HG03571 (cell line): ENCODE data around the gene FGF18.
"Not testable (repeated sequence)": the region's sequence is repeated elsewhere in the genome, so short reads cannot be mapped to it uniquely, and the experiment has no call there.

Source experiments
- ATAC-seq: cut with Tn5 transposase; IDR thresholded peaks from one replicate; pipeline ENCODE4 v1.9.1; 2021; ENCODE audit not compliant: unreplicated experiment

Gene FGF18

GRCh38 chr5:171400169-171400568 is 19.3 kb upstream of the FGF18 start:
- no peak for ATAC-seq

DNA sequence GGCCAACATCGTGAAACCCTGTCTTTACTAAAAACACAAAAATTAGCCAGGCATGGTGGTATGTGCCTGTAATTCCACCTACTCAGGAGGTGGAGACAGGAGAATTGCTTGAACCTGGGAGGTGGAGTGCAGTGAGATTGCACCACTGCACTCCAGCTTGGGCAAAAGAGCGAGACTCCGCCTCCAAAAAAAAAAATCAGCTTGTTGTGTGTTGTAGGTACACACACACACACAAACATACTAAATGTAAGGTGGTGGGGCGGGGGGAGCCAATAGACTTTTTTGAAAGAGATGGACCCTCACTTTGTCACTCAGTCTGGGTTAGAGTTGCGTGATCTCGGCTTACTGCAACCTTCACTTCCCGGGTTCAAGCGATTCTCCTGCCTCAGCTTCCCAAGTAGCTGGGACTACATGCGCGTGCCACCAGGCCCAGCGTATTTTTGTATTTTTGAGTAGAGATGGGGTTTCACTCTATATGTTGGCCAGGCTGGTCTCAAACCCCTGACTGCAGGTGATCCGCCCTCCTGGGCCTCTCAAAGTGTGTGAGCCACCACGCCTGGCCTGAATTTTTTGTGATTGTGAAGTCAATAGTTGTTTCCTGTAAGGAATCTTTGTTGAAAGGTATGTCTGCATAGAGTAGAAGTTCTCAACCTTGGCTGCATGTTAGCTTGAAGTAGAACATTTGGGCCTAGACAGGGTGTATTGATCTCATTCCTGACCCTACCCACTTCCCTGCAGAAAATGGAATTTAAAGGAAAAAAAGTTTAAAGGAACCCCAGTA is 18.1 kb upstream of the FGF18 start:
- no peak for ATAC-seq

DNA sequence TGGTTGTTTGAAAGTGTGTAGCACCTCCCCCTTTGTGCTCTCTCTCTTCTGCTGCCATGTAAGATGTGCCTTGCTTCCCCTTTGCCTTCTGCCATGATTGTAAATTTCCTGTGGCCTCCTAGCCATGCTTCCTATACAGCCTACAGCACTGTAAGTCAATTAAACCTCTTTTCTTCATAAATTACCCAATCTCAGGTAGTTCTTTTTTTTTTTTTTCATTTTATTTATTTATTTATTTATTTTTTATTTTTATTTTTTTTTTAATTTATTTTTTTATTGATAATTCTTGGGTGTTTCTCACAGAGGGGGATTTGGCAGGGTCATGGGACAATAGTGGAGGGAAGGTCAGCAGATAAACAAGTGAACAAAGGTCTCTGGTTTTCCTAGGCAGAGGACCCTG is 16.7 kb upstream of the FGF18 start:
- ATAC-seq, result not testable (repeated sequence)

DNA sequence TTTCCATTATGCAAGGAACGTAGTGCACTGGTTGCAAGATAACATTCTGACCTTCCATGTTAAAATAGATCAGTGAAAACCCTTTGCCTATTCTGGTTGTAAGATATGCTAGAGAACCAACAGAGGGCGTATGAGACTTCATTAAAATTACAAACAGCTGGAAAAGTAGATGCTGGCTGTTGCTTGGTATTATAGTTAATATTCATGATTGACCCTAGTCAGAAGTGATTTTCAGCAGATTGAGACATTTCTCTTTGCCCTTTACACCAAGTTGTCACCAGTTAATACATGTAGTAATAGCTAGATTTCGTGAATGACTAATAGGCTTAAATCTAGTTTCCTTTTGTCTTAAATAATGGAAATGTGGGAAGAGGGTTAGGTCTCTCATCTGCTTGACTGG is 13.8 kb upstream of the FGF18 start:
- ATAC-seq, result no peak

DNA sequence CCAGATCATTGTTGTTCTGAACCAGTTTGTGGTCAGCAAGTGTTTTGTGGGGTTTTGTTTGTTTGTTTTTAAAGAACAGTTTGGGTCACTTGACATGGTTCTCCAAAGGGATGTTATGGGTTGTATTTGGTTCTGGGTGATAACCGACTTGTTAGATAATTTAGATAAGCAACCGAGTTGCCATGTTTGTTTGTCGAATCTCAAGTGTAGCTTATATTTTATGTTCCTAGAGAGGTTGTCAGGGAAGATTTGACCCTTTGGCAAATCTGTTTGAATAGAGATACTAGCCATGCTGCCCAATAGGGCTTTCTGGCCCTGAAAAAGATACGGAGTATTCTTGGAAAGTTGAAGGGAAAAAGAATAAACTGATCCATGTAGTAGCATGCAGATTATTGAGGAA is 12.2 kb upstream of the FGF18 start:
- no peak for ATAC-seq

DNA sequence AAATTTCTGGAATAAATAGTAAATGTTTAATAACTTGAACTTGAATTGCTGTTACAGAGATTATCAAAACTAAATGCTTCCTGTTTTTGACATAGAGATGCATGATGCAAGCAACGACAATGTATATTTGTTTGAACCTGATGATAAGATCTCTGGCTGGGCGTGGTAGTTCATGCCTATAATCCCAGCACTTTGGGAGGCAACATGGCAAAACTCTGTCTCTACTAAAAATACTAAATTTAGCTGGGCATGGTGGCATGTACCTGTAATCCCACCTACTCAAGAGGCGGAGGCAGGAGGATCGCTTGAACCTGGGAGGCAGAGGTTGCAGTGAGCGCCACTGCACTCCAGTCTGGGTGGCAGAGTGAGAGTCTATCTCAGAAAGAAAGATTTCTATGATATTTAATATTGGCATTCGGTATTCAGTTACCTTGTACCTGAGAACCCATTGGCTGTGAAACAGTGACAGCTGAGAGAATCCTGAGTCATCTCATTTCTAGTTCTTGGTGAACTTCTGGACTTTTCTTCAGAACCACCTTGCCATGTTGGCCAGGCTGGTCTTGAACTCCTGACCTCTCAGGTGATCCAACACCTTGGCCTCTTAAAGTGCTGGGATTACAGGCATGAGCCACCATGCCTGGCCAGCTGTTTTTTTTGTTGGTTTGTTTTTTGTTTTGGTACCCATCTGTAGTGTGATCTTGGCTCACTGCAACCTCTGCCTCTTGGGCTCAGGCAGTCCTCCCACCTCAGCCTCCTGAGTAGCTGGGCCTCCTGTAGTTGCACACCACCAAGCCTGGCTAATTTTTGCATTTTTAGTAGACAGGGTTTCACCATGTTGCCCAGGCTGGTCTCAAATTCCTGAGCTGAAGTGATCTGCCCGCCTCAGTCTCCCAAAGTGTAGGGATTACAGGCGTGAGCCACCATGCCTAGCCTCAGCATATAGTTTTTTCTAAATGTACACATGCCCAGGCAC is 10.0 kb upstream of the FGF18 start:
- no peak for ATAC-seq

- no peak for ATAC-seq
These were observed 9.3 kb upstream of the FGF18 start for GRCh38 chr5:171410181-171410580.

GRCh38 chr5:171412186-171412585 is 7.3 kb upstream of the FGF18 start:
- ATAC-seq, result no peak

DNA sequence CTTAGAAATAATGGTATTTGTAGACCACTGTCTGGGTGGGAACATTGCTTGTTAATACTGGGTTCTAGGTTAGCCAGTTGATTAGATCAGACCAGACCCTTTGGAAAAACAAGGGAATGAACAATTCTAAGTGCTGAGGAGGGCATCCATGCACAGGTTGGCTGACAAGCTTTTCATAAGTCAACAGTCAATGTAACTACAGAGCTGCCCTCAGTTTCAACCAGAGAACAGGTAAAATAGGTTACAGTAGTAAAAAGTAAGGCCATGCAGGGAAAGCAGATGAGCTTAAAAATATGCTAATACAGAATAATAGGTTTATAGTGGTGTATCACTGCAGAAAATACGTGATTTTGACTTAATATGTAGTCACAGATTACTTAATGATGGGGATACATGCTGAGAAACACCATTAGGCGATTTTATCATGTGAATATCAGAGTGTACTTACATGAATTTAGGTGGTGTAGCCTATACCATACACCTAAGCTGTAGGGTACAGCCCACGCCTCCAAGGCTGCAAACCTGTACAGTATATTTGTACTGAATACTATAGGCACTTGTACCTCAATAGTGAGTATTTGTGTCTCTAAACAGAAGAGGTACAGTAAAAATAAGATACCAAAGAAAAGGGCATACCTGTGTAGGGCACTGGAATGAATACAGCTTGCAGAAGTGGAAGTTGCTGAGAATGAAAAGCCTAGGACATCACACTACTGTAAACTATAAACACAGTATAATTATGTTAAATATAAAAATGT is 6.1 kb upstream of the FGF18 start:
- no peak for ATAC-seq

GRCh38 chr5:171413993-171414392 is 5.5 kb upstream of the FGF18 start:
- ATAC-seq, result not testable (repeated sequence)

DNA sequence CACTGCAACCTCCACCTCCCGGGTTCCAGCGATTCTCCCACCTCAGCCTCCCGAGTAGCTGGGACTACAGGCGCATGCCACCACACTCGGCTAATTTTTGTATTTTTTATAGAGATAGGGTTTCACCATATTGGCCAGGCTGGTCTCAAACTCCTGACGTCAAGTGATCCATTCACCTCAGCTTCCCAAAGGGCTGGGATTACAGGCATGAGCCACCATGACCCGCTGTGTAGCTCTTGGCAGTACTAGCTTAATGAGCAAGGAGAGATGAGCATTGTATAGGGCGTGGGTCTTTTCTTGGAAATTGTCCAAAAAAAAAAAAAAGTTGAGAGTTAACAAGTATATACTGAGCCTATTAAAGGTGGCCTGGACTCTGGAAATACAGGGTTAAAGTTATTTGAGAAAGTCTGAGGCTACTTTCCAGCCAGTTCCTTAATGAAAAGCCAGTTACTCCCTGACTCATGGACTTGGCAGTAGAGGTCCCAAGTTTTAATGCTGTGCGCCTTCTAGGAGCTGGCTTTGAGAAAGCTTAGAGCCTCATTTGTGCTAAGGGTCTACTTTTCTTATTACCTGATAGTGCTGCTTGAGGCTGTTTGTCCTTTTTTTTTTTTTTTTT is 4.2 kb upstream of the FGF18 start:
- no peak for ATAC-seq

DNA sequence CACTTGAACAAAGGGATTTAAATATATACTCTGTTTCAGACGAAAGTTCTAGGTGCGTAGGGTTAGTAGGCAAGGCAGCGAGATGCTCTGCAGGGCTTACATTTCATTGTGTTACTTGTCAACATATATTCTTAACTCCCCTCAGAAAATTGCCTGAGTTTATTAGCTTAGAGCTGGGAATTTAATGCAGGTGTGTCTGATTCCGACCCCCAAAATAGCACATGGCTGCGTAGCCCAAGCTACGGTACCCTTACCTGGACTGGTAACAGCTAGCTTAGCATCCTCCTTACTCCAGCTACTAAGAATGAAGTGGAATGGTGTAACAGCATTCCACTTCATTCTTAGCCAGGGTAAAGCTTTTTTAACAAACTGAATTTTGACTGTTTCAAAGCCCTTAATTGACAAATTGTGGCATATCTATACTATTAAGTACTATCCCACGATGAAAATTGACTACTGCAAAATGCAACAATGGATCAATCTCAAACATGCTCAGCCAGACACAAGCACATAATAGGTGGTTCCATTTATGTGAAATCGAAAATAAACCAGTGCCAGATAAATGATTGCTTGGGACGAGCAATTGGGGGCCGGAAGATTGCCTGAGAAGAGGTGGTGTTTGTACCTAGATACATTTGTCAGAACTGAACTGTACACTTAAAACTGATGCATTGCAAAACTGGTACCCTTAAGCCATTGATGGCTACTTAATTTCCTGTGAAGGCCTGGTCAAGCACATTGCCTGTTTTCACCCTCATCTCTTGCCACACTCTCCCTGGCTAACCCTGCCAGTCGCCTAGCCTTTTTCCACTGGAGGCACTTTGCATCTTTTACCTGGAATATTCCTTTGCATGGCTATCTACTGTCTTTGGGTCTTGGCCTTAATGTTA is 3.0 kb upstream of the FGF18 start:
- ATAC-seq, result no peak

- peak; percentile 77 for ATAC-seq
These were observed 998 bp upstream of the FGF18 start for GRCh38 chr5:171418316-171418981.

DNA sequence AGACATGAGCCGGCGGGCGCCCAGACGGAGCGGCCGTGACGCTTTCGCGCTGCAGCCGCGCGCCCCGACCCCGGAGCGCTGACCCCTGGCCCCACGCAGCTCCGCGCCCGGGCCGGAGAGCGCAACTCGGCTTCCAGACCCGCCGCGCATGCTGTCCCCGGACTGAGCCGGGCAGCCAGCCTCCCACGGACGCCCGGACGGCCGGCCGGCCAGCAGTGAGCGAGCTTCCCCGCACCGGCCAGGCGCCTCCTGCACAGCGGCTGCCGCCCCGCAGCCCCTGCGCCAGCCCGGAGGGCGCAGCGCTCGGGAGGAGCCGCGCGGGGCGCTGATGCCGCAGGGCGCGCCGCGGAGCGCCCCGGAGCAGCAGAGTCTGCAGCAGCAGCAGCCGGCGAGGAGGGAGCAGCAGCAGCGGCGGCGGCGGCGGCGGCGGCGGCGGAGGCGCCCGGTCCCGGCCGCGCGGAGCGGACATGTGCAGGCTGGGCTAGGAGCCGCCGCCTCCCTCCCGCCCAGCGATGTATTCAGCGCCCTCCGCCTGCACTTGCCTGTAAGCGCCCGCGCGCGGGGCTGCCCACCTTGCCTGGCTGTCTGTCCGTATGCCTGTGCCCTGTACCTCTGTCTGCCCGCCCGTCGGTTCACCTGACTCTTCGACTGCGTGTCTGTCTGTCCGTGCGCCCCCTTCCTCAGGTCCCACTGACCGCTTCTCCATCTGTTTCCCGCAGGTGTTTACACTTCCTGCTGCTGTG is 412 bp downstream of the FGF18 start:
- ATAC-seq, result peak; percentile 23

DNA sequence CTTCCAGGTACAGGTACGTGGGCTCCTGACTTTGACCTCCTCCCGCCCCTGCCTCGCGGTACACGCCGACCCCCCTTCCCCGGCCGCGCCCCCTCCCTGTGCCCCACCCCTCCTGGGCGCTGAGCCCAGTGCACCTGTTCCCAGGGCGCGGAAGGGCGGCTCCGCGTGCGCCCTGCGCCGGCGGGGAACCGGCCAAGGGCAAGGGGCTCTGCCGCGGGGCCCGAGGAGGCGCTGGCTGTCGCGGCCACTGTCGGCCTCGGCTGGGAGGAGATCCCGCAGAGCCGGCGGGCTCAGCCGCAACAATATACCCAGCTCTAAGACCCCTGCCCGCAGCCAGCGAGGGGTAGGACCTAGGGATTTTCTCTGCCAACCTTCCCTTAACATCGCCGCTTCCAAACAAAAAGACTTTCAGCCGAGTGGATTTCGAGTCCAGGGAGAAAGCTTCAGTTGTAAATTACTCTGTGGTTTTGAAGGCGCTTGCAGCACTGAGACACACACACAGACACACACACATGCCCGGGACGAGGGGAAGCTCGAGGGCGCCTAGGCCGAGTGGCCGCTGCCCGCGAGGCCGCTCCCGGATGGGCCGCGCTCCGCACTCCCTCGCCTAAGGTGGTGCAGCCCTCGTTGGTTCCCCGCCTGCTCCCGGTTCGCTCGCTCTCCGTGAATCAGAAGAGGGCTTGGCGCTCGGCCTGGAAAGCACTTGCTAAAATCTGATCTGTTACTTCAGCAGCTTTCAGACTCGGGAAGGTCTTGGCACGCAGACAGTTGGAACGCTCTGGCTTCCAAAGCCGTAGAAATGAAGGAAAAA is 1.2 kb downstream of the FGF18 start:
- no peak for ATAC-seq

GRCh38 chr5:171421331-171422262 is 2.1 kb downstream of the FGF18 start:
- ATAC-seq, result no peak

GRCh38 chr5:171422495-171422894 is 3.0 kb downstream of the FGF18 start:
- ATAC-seq, result no peak
